ENCODE data around the gene ACTN3.
"Not testable (repeated sequence)": the region's sequence is repeated elsewhere in the genome, so short reads cannot be mapped to it uniquely, and the experiment has no call there.

Gene ACTN3

GRCh38 chr11:66600631-66601233 lies 54.0 kb downstream of the ACTN3 start:
- DNase-seq (ENCODE audit: low read depth) = no peak

DNA sequence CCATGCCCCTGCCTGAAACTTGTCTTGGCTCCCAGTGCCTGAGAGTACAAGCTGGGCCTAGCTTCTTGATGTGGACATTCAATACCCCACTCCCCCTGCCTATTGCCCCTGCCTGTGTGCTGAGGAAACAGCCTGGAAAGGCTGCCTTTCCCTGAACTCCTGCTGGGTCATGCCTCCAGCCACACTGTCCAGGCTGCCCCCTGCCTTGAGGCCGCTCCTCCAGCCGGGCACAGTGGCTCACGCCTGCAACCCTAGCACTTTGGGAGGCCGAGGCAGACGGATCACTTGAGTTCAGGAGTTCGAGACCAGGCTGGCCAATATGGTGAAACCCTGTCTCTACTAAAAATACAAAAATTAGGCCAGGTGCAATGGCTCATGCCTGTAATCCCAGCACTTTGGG lies 56.4 kb downstream of the ACTN3 start:
- no peak for DNase-seq (ENCODE audit: low read depth)

DNA sequence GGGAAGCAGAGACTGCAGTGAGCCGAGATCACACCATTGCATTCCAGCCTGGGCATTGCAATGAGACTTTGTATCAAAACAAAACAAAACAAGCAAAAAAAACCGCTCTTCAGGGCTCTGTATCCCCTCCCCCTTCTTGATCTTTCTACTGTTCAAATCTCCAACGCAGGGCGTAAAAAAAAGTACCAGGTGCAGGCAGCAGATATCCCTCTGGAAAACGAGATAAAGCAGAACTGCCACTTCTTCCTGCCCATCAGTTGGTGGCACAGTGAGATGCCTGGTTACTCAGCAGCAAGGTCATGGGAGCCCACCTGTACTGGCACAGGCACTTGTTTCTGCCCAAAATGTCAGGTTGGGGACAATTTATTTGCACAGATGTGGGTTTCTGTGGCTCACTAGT lies 57.5 kb downstream of the ACTN3 start:
- no peak for DNase-seq (ENCODE audit: low read depth)

DNA sequence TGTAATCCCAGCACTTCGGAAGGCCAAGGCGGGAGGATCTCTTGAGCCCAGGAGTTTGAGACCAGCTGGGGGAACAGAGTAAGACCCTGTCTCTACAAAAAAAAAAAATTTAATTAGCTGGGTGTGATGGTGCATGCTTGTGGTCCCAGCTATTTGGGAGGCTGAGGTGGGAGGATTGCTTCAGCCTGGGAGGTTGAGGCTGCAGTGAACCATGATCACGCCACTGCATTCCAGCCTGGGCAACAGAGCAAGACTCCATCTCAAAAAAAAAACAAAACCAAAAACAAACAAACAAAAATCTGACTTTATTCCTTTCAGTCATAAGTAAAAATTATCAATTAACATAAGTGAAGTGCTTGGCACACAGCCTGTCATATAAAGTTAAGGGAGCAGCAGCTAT lies 59.9 kb downstream of the ACTN3 start:
- not testable (repeated sequence) for DNase-seq (ENCODE audit: low read depth)

DNA sequence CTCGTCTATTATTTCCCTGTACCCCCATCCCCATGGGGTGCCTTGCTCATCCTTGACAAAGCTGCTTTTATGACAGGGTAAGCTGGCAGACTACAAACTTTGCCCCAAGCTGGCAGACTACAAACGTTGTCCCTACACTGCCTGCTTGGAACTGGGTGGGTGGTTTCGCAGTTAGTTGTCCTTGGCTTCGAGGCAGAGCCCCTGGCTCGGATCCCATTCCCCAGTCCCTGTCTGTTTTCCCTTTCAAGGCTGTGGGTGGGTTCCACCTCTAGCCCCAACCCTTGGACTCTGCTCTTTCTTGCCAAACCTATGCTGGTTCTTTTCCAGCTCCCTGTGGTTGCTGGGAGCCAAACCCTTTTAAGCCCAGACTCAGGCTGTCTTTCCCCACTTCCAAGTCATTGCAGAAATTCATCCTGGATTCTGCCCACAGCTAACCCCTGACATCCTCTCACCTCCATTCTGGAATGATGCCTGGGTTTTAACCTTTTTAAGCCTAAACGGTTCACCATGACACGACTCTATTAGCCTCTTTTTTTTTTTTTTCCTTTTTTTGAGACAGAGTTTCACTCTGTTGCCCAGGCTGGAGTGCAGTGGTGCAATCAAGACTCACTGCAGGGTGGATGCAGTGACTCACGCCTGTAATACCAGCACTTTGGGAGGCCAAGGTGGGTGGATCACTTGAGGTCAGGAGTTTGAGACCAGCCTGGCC lies 60.6 kb downstream of the ACTN3 start:
- DNase-seq (ENCODE audit: low read depth) = peak; percentile 40

DNA sequence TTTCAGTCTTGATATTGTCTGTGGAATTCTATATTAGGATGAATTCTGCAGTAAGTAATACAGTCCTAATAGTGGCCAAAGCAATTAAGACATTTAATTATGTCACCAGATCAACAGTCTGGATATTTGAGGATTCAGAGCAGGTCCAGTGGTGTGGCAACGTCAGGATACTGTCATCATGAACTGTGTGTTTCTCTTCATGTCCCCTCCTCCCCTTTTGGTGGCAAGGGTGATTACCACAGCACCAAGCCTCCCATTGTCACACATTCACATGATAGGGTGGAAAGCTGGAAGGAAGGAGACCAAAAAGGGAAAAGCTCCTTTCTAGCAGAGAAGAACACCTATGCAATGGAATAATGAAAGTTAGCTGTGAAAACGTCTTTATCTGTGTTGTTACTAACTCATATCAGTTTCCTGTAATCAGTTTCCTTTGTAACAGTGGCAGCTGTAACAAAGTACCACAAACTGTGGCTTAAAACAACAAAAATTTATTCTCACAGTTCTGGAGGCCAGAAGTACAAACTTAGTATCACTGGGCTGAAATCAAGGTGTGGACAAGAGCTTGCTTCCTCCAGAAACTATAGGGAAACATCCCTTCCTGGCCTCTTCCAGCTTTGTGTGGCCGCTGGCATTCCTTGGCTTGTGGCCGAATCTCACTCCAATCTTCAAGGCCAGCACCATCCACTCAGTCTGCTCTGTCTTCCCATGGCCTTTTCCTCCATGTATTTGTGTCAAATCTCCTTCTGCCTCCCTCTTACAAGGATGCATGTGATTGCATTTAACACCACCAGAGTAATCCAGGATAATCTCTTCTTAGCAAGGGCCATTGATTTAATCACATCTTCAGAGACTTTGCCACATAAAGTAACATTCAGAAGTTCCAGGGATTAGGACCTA lies 63.3 kb downstream of the ACTN3 start:
- no peak for DNase-seq (ENCODE audit: low read depth)

DNA sequence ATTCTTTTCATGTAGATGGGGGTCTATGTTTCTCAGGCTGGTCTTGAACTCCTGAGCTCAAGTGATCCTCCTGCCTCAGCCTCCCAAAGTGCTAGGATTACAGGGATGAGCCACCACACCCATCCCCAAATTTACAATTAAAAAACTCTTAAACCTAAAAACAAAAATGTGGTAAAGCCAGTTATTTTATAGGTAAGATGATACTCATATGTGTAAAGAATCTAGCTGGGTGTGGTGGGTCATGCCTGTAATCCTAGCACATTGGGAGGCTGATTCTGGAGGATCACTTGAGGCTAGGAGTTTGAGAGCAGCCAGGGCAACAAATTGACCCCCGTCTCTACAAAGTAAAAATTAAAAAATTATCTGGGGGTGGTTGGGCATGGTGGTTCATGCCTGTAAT lies 65.8 kb downstream of the ACTN3 start:
- no peak for DNase-seq (ENCODE audit: low read depth)

All from ELR (cell line).